ENCODE data around the gene KCNC2.

DNA sequence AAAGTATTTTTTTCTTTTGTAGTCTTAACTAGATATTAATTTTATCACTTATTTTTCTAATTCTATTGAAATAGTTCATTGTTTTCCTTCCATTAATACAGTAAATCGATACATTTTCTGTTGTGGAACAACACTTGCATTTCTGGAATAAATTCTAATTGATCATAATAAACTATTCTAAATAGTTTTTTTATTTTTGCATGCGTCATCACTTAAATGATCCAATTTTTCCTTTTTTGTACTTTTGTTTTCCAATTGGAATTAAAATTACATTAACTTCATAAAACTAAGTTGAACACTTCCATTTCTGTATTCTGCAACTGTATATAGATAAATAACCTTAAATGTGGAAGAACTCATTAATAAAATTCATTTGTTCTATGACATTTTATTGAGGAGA, 202.5 kb downstream of the KCNC2 start:
- TF ChIP-seq, protein P1, sequence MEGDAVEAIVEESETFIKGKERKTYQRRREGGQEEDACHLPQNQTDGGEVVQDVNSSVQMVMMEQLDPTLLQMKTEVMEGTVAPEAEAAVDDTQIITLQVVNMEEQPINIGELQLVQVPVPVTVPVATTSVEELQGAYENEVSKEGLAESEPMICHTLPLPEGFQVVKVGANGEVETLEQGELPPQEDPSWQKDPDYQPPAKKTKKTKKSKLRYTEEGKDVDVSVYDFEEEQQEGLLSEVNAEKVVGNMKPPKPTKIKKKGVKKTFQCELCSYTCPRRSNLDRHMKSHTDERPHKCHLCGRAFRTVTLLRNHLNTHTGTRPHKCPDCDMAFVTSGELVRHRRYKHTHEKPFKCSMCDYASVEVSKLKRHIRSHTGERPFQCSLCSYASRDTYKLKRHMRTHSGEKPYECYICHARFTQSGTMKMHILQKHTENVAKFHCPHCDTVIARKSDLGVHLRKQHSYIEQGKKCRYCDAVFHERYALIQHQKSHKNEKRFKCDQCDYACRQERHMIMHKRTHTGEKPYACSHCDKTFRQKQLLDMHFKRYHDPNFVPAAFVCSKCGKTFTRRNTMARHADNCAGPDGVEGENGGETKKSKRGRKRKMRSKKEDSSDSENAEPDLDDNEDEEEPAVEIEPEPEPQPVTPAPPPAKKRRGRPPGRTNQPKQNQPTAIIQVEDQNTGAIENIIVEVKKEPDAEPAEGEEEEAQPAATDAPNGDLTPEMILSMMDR (IDR thresholded peaks at IDR 0.05; ENCODE audit: low read length): no peak
- no peak for TF ChIP-seq EZH2 (optimal IDR thresholded peaks at IDR 0.05; ENCODE audit: low read depth, low read length)

Data from MM.1S (cell line).